H9 (cell line): ENCODE measurements around the gene ADGRA1. TPM values are rescaled to one million over a fixed set of nuclear protein-coding genes. Genes with fewer than 3 reads are reported as not detected.

ENCODE experiments used
- DNase-seq: peaks from one replicate; pipeline ENCODE4 v3.0.0-alpha.2; 2017
- H2AFZ ChIP-seq: one replicate; pipeline ENCODE4 v1.6.1; 2013; ENCODE audit warnings: mild to moderate bottlenecking, low read length, control low read depth, moderate library complexity
- H2AK5ac ChIP-seq: 2 replicates; pipeline ENCODE4 v1.6.1; 2013; ENCODE audit warnings: low read length, control low read depth, mixed read lengths; ENCODE audit not compliant: insufficient read length
- H2BK120ac ChIP-seq: one replicate; pipeline ENCODE4 v1.6.1; 2013; ENCODE audit warnings: low read depth, mild to moderate bottlenecking, low read length, control low read depth, inconsistent platforms; ENCODE audit not compliant: poor library complexity, severe bottlenecking
- H2BK12ac ChIP-seq: 2 replicates; pipeline ENCODE4 v1.6.1; 2013; ENCODE audit warnings: low read length, control low read depth, mixed read lengths, low read depth; ENCODE audit not compliant: insufficient read length
- H2BK15ac ChIP-seq: 2 replicates; pipeline ENCODE4 v1.6.1; 2013; ENCODE audit warnings: low read depth, low read length, control low read depth
- H2BK20ac ChIP-seq: one replicate; pipeline ENCODE4 v1.6.1; 2013; ENCODE audit warnings: low read depth, mild to moderate bottlenecking, low read length, control low read depth, inconsistent platforms; ENCODE audit not compliant: poor library complexity, severe bottlenecking
- H2BK5ac ChIP-seq: 2 replicates; pipeline ENCODE4 v1.6.1; 2013; ENCODE audit warnings: low read length, control low read depth, mixed read lengths; ENCODE audit not compliant: insufficient read length
- H3K14ac ChIP-seq: 2 replicates; pipeline ENCODE4 v1.6.1; 2013; ENCODE audit warnings: low read length, control low read depth; ENCODE audit not compliant: insufficient read depth
- H3K18ac ChIP-seq: 2 replicates; pipeline ENCODE4 v1.6.1; 2013; ENCODE audit warnings: low read depth, mild to moderate bottlenecking, mixed read lengths, low read length, control low read depth; ENCODE audit not compliant: insufficient read length
- H3K23ac ChIP-seq: 2 replicates; pipeline ENCODE4 v1.6.1; 2013; ENCODE audit warnings: low read length, control low read depth, mixed read lengths, low read depth; ENCODE audit not compliant: insufficient read length
- H3K23me2 ChIP-seq: 2 replicates; pipeline ENCODE4 v1.6.1; 2013; ENCODE audit warnings: low read depth, mild to moderate bottlenecking, mixed read lengths, low read length, control low read depth; ENCODE audit not compliant: insufficient read length, poor library complexity, severe bottlenecking
- H3K27ac ChIP-seq: 2 replicates; pipeline ENCODE4 v1.5.1; 2013; ENCODE audit warnings: low read length, control low read depth, mixed read lengths, low read depth; ENCODE audit not compliant: insufficient read length
- H3K27me3 ChIP-seq: 2 replicates; pipeline ENCODE4 v1.6.1; 2013; ENCODE audit warnings: low read length, control low read depth, inconsistent platforms; ENCODE audit not compliant: insufficient read depth
- H3K4ac ChIP-seq: 2 replicates; pipeline ENCODE4 v1.6.1; 2013; ENCODE audit warnings: low read depth, mild to moderate bottlenecking, control low read depth, inconsistent platforms, low read length, moderate library complexity
- H3K4me1 ChIP-seq: 2 replicates; pipeline ENCODE4 v1.6.1; 2013; ENCODE audit warnings: low read length, control low read depth, inconsistent platforms; ENCODE audit not compliant: insufficient read depth
- H3K4me2 ChIP-seq: 2 replicates; pipeline ENCODE4 v1.6.1; 2013; ENCODE audit warnings: low read length, control low read depth, mixed read lengths; ENCODE audit not compliant: insufficient read length, insufficient read depth
- H3K56ac ChIP-seq: 2 replicates; pipeline ENCODE4 v1.6.1; 2013; ENCODE audit warnings: low read depth, mild to moderate bottlenecking, mixed read lengths, low read length, control low read depth; ENCODE audit not compliant: insufficient read length
- H3K79me1 ChIP-seq: 2 replicates; pipeline ENCODE4 v1.6.1; 2013; ENCODE audit warnings: low read depth, mild to moderate bottlenecking, moderate library complexity, low read length, control low read depth, inconsistent platforms; ENCODE audit not compliant: insufficient read depth, poor library complexity, severe bottlenecking
- H3K79me2 ChIP-seq: 2 replicates; pipeline ENCODE4 v1.6.1; 2013; ENCODE audit warnings: low read length, control low read depth, inconsistent platforms; ENCODE audit not compliant: insufficient read depth
- H3K9ac ChIP-seq: 2 replicates; pipeline ENCODE4 v1.6.1; 2013; ENCODE audit warnings: low read length, control low read depth, mixed read lengths; ENCODE audit not compliant: insufficient read length; ENCODE audit errors: extremely low read depth
- H3K9me3 ChIP-seq: one replicate; pipeline ENCODE4 v1.6.1; 2013; ENCODE audit warnings: low read depth, low read length, inconsistent platforms; ENCODE audit not compliant: control insufficient read depth
- H3T11ph ChIP-seq: one replicate; pipeline ENCODE4 v1.6.1; 2013; ENCODE audit warnings: mild to moderate bottlenecking, low read length, control low read depth, inconsistent platforms
- H4K20me1 ChIP-seq: one replicate; pipeline ENCODE4 v1.6.1; 2013; ENCODE audit not compliant: control insufficient read depth, insufficient read length, insufficient read depth
- H4K5ac ChIP-seq: 2 replicates; pipeline ENCODE4 v1.6.1; 2013; ENCODE audit warnings: low read depth, mild to moderate bottlenecking, mixed read lengths, low read length, control low read depth; ENCODE audit not compliant: insufficient read length
- H4K8ac ChIP-seq: replicated peaks from 2 replicates; pipeline ENCODE4 v1.6.1; 2013; ENCODE audit warnings: low read length, control low read depth, mixed read lengths, low read depth; ENCODE audit not compliant: insufficient read length
- H4K91ac ChIP-seq: 2 replicates; pipeline ENCODE4 v1.6.1; 2013; ENCODE audit warnings: low read depth, mild to moderate bottlenecking, moderate library complexity, mixed read lengths, low read length, control low read depth; ENCODE audit not compliant: insufficient read length
- H3K27ac Mint-ChIP-seq, 3 experiments: 2 replicates in 2 of 3; 3 replicates in 1 of 3; pipeline ENCODE4 v1.8.0; 2020 to 2021; ENCODE audit warnings: mixed read lengths in 3 of 3, mild to moderate bottlenecking in 1 of 3, moderate library complexity in 1 of 3
- H3K27me3 Mint-ChIP-seq: 2 replicates; pipeline ENCODE4 v1.8.0; 2021; ENCODE audit warnings: low read depth, mild to moderate bottlenecking, moderate library complexity, mixed read lengths
- H3K36me3 Mint-ChIP-seq, 3 experiments: 2 replicates in 2 of 3; 3 replicates in 1 of 3; pipeline ENCODE4 v1.8.0; 2020 to 2021; ENCODE audit warnings: low read depth in 3 of 3, mixed read lengths in 3 of 3; ENCODE audit not compliant: insufficient read depth in 1 of 3
- H3K4me1 Mint-ChIP-seq, 2 experiments: 2 replicates each; pipeline ENCODE4 v1.8.0; 2020; ENCODE audit warnings: mixed read lengths in 2 of 2
- H3K4me3 Mint-ChIP-seq, 2 experiments: 2 replicates in 1 of 2; 3 replicates in 1 of 2; pipeline ENCODE4 v1.8.0; 2020 to 2021; ENCODE audit warnings: mild to moderate bottlenecking in 2 of 2, mixed read lengths in 2 of 2, moderate library complexity in 1 of 2
- H3K9me3 Mint-ChIP-seq, 2 experiments: 2 replicates in 1 of 2; 3 replicates in 1 of 2; pipeline ENCODE4 v1.8.0; 2020; ENCODE audit warnings: mild to moderate bottlenecking in 2 of 2, mixed read lengths in 2 of 2, moderate library complexity in 1 of 2
- CTCF ChIP-seq: fragments of 200-600 bp; sonication (generic); conservative IDR thresholded peaks from 3 replicates; pipeline ENCODE4 v1.8.0; 2021; ENCODE audit warnings: antibody characterized with exemption, mild to moderate bottlenecking
- WGBS: extraction: QIAGEN DNeasy Blood & Tissue Kit; methylation state at CpG from one replicate; pipeline ENCODE4 v1.1.7; 2013; ENCODE audit warnings: missing lambda C conversion rate, low lambda C conversion rate, mixed read lengths; ENCODE audit not compliant: insufficient read length; ENCODE audit errors: extremely low coverage; 5-methylcytosine and 5-hydroxymethylcytosine counted together
- total RNA-seq: library from RNA; stranded (reverse); gene quantifications from 2 replicates; pipeline ENCODE4 v1.2.1, GENCODE V29; 2021

The ADGRA1 gene
- total RNA-seq, 1 experiment from 2014 or later = 0.11 TPM

DNA sequence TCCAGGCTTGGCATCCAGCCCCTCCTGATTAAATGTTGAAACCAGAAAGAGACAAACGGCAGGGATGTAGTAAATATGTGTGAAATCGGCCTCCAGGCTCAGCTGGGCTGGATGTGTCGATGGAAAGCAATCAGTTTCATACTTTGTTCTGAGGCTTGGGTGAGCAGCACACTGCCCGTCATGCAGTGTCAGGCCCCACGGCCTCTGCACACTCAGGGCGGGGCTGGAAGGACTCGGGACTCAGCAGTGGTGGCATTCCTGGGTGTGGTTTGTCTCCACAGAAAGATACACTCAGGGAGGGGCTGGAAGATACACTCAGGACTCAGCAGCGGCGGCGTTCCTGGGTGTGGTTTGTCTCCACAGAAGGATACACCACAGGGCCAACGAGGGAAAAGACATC is 22.0 kb downstream of the ADGRA1 start:
- Histone ChIP-seq H3K27me3 (no peaks in the 10 kb centered on the region), H4K20me1 (no peaks in the 10 kb centered on the region), H2AK5ac (no peak overlapping the region), H3K14ac (no peak overlapping the region), H3K23me2 (peaks cover 2% of the 10 kb centered on the region), H4K91ac (no peak overlapping the region), H3K9me3 (peaks cover 10% of the 10 kb centered on the region), H2AFZ (no peak overlapping the region), H4K8ac (no peak overlapping the region), H3K27ac (no peak overlapping the region), H3K9ac (no peak overlapping the region), H3K4me2 (no peak overlapping the region), H3T11ph (no peak overlapping the region), H3K79me2 (no peaks in the 10 kb centered on the region), H3K79me1 (no peaks in the 10 kb centered on the region), H2BK20ac (no peak overlapping the region), H3K18ac (no peak overlapping the region), H3K23ac (no peak overlapping the region), H3K4me1 (no peaks in the 10 kb centered on the region), H4K5ac (no peak overlapping the region), H3K56ac (no peak overlapping the region), H2BK5ac (no peak overlapping the region), H2BK120ac (no peak overlapping the region), H2BK12ac (no peak overlapping the region), H2BK15ac (no peak overlapping the region; the same call in 1 of the 2 replicates), H3K4ac (no peak overlapping the region)
- Mint-ChIP-seq H3K4me1 (peaks cover 0 to 5% of the 10 kb centered on the region in 2 experiments; a peak in 1 of 4 replicates), H3K36me3 (peaks cover 2 to 30% (median 7%) of the 10 kb centered on the region in 3 experiments; a peak in 6 of 7 replicates), H3K27ac (no peak overlapping the region), H3K4me3 (no peak overlapping the region), H3K27me3 (peaks cover 10% of the 10 kb centered on the region), H3K9me3 (peaks cover 24 to 46% of the 10 kb centered on the region in 2 experiments)
- WGBS = no CpG with 5 or more reads among the region's 11 CpGs
- no peak for TF ChIP-seq CTCF
- no peak for DNase-seq
